Measurements from ENCODE around the gene ADAP1. TPM values are rescaled to one million over a fixed set of nuclear protein-coding genes. Genes with fewer than 3 reads are reported as not detected.
"Not testable (repeated sequence)": the region's sequence is repeated elsewhere in the genome, so short reads cannot be mapped to it uniquely, and the experiment has no call there.

The ADAP1 gene
- total RNA-seq, 4 donors from 2014 or later: 41.9 to 94.2 (median 78.3) TPM

DNA sequence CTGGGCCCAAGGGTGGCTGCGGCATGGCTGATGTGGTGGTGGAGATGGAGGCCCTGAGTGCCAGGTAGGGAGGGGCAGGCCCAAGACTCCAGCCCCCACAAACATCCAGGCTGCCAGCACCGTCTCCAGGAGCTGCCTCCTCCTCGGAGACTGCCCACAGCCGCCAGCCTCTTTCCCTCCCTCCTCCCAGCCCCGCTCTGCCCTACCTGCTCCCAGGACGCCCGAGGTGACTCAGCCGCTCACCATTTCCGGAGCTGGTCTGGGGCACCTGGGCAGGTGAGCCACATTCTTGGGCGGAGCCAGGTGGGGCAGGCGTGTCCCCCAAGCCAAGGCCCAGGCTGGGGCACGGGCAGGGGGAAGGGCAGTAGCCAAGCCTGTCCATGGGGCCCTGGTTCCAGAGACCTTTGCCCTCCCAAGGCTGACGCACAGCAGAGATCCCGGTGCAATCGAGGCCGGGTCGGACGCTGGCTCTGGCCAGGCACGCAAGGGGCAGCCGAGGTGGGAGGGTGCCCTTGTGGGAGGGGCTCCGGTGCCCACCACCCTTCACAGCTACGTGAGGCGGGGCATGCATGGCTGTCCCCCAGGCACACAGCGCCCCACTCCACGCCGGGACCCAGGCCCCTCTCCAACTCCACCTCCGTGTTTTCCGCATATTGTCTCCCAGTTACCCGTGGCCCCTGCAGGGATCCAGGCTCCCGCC, 8.8 kb downstream of the ADAP1 start:
- intact Hi-C loops (cut with DNase I): no loop called here
- DNase-seq (ENCODE audit: extremely low spot score): no peak
- Histone ChIP-seq H3K36me3 (peaks cover 0 to 9% (median 0%) of the 10 kb centered on the region in 4 donors), H3K9me3 (no peaks in the 10 kb centered on the region), H3K27me3 (no peaks in the 10 kb centered on the region), H3K27ac (replicated peaks in 1 of 4) (no peak overlapping the region), H3K4me1 (no peaks in the 10 kb centered on the region), H3K4me3 (no peak overlapping the region)
- WGBS: 83% methylated on average over 8 of the region's 30 CpGs
- TF ChIP-seq POLR2A (IDR thresholded peaks at IDR 0.05; ENCODE audit: low read depth): no peak
- TF ChIP-seq EP300 (IDR thresholded peaks at IDR 0.05): no peak
- no peak for TF ChIP-seq POLR2AphosphoS5 (IDR thresholded peaks at IDR 0.05)
- TF ChIP-seq CTCF (IDR thresholded peaks at IDR 0.05): no peak

DNA sequence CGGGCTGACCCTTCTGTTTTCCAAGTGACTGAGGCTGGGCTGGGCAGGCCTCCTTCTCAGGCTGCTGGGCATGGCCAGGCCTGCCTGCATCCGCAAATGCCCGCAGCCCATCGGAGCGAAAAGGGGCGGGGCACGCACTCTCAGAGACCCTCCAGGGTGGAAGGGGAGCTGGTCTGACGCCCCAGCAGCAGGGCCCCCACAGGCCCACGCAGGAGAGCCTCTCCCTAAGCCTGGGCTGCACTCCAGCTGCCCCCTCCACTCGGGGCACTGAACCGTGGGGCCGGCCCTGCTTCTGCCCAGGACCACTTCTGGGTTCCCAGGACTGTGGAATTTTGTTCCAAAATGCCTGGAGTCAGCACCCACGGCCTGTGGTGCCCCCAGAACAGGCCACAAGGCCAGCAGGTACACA, 9.3 kb downstream of the ADAP1 start:
- 75% methylated on average over 1 of the region's 13 CpGs for WGBS
- H3K27me3 ChIP-seq: no peaks in the 10 kb centered on the region
- intact Hi-C loops (cut with DNase I): no loop called here
- no peak for DNase-seq (ENCODE audit: extremely low spot score)
- H3K36me3 ChIP-seq: peaks cover 0 to 9% (median 0%) of the 10 kb centered on the region in 4 donors
- H3K27ac ChIP-seq (replicated peaks in 1 of 4): no peak overlapping the region
- H3K4me1 ChIP-seq: no peaks in the 10 kb centered on the region
- H3K4me3 ChIP-seq: no peak overlapping the region
- H3K9me3 ChIP-seq: no peaks in the 10 kb centered on the region
- TF ChIP-seq CTCF (IDR thresholded peaks at IDR 0.05): no peak
- no peak for TF ChIP-seq POLR2AphosphoS5 (IDR thresholded peaks at IDR 0.05)
- no peak for TF ChIP-seq EP300 (IDR thresholded peaks at IDR 0.05)
- no peak for TF ChIP-seq POLR2A (IDR thresholded peaks at IDR 0.05; ENCODE audit: low read depth)

DNA sequence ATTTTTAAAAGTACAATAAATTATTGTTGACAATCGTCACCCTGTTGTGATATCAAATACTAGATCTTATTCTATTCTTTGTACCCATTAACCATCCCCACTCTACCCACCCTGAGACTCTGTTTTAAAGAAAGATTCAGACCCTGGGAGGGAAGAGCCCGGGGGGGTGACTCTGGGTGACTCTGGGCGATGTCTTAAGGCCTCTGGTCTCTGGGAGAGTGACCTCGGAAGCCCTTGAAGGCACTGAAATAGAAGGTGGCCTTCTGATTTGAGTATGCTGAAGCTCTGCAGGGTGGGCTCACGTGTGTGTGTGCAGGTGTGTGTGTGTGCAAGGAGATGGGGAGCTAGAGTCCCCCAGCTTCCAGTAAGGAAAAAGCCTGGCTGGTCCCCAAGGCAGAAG, 9.7 kb downstream of the ADAP1 start:
- Histone ChIP-seq H3K27me3 (no peaks in the 10 kb centered on the region), H3K4me3 (no peak overlapping the region), H3K36me3 (peaks cover 0 to 6% (median 0%) of the 10 kb centered on the region in 4 donors), H3K4me1 (no peaks in the 10 kb centered on the region), H3K27ac (replicated peaks in 1 of 4) (no peak overlapping the region), H3K9me3 (no peaks in the 10 kb centered on the region)
- no peak for DNase-seq (ENCODE audit: extremely low spot score)
- WGBS: 90% methylated on average over 5 of the region's 5 CpGs
- TF ChIP-seq POLR2A (IDR thresholded peaks at IDR 0.05; ENCODE audit: low read depth): no peak
- no peak for TF ChIP-seq EP300 (IDR thresholded peaks at IDR 0.05)
- TF ChIP-seq CTCF (IDR thresholded peaks at IDR 0.05): no peak
- no peak for TF ChIP-seq POLR2AphosphoS5 (IDR thresholded peaks at IDR 0.05)
- intact Hi-C loops (cut with DNase I): no loop called here

- H3K9me3 ChIP-seq; DNase-seq (ENCODE audit: extremely low spot score); H3K27me3 ChIP-seq; H3K36me3 ChIP-seq; intact Hi-C loops (cut with DNase I); H3K4me3 ChIP-seq; H3K4me1 ChIP-seq; H3K27ac ChIP-seq (replicated peaks in 1 of 4): not testable (repeated sequence)
- WGBS: 91% methylated on average over 4 of the region's 4 CpGs
Observed at GRCh38 chr7:943793-944192, 10.7 kb downstream of the ADAP1 start.

GRCh38 chr7:940599-941408, 13.7 kb downstream of the ADAP1 start:
- DNase-seq (ENCODE audit: extremely low spot score): no peak
- intact Hi-C loops (cut with DNase I): no loop called here
- no peak overlapping the region for H3K27ac ChIP-seq (replicated peaks in 1 of 4)
- WGBS: 42% methylated on average over 2 of the region's 2 CpGs
- H3K4me3 ChIP-seq: no peak overlapping the region
- TF ChIP-seq POLR2AphosphoS5 (IDR thresholded peaks at IDR 0.05): no peak
- H3K9me3 ChIP-seq: no peaks in the 10 kb centered on the region
- H3K4me1 ChIP-seq: no peaks in the 10 kb centered on the region
- no peaks in the 10 kb centered on the region for H3K27me3 ChIP-seq
- no peaks in the 10 kb centered on the region for H3K36me3 ChIP-seq
